HL-60 (cell line): Measurements from ENCODE around the gene PRKAB1.
A peak's percentile ranks its signal among the peaks of the same experiment; 100 is the strongest.

Source experiments
- DNase-seq, 2 experiments: peaks; one replicate each; pipeline ENCODE4 v3.0.0-alpha.2; 2010 to 2020; ENCODE audit warnings: low read depth in 1 of 2, low spot score in 1 of 2
- H3K27ac ChIP-seq: fragments of 250-450 bp; sonication (Bioruptor Pico); replicated peaks from 2 replicates; pipeline ENCODE4 v1.5.1; 2020; ENCODE audit warnings: mild to moderate bottlenecking, moderate library complexity
- H3K27me3 ChIP-seq: fragments of 250-450 bp; sonication (Bioruptor Pico); 2 replicates; pipeline ENCODE4 v1.5.1; 2021; ENCODE audit warnings: mild to moderate bottlenecking, moderate library complexity; ENCODE audit not compliant: insufficient read depth, poor library complexity, severe bottlenecking
- H3K4me3 ChIP-seq: replicated peaks from 2 replicates; pipeline ENCODE4 v1.5.1; 2011; ENCODE audit warnings: mild to moderate bottlenecking, control low read depth, low read length; ENCODE audit not compliant: insufficient read depth
- GABPA ChIP-seq: IDR thresholded peaks from 2 replicates; pipeline ENCODE4 v1.6.1; 2012; ENCODE audit warnings: low read depth
- POLR2AphosphoS5 ChIP-seq: IDR thresholded peaks from 2 replicates; pipeline ENCODE4 v1.6.1; 2012; ENCODE audit warnings: low read depth
- REST ChIP-seq: IDR thresholded peaks from 2 replicates; pipeline ENCODE4 v1.6.1; 2012; ENCODE audit warnings: low read depth; ENCODE audit not compliant: insufficient replicate concordance
- SPI1 ChIP-seq: IDR thresholded peaks from 2 replicates; pipeline ENCODE4 v1.6.1; 2012; ENCODE audit warnings: low read depth, mild to moderate bottlenecking, borderline replicate concordance
- TF ChIP-seq, protein P1 (sequence below): IDR thresholded peaks from one replicate; pipeline ENCODE4 v1.5.1; 2011; ENCODE audit warnings: low read length, control low read depth, inconsistent platforms; ENCODE audit not compliant: insufficient read depth

PRKAB1 gene

GRCh38 chr12:119659289-119659897, 8.5 kb upstream of the PRKAB1 start:
- no peak overlapping the region for H3K4me3 ChIP-seq
- TF ChIP-seq, protein P1, sequence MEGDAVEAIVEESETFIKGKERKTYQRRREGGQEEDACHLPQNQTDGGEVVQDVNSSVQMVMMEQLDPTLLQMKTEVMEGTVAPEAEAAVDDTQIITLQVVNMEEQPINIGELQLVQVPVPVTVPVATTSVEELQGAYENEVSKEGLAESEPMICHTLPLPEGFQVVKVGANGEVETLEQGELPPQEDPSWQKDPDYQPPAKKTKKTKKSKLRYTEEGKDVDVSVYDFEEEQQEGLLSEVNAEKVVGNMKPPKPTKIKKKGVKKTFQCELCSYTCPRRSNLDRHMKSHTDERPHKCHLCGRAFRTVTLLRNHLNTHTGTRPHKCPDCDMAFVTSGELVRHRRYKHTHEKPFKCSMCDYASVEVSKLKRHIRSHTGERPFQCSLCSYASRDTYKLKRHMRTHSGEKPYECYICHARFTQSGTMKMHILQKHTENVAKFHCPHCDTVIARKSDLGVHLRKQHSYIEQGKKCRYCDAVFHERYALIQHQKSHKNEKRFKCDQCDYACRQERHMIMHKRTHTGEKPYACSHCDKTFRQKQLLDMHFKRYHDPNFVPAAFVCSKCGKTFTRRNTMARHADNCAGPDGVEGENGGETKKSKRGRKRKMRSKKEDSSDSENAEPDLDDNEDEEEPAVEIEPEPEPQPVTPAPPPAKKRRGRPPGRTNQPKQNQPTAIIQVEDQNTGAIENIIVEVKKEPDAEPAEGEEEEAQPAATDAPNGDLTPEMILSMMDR: peak; percentile 95
- TF ChIP-seq POLR2AphosphoS5: no peak
- no peak overlapping the region for H3K27ac ChIP-seq
- DNase-seq: peak in 1 of 2 experiments; percentile 33
- no peaks in the 10 kb centered on the region for H3K27me3 ChIP-seq

- Histone ChIP-seq H3K27ac (no peak overlapping the region), H3K27me3 (no peaks in the 10 kb centered on the region), H3K4me3 (no peak overlapping the region)
- no peak for TF ChIP-seq POLR2AphosphoS5
- TF ChIP-seq GABPA: no peak
- no peak for TF ChIP-seq REST
- TF ChIP-seq, protein P1: no peak
- no peak for TF ChIP-seq SPI1
- no peak for DNase-seq
Observed at GRCh38 chr12:119660076-119660475, 7.9 kb upstream of the PRKAB1 start.

- Histone ChIP-seq H3K27me3 (no peaks in the 10 kb centered on the region), H3K27ac (no peak overlapping the region), H3K4me3 (no peak overlapping the region)
- TF ChIP-seq POLR2AphosphoS5 (no peak), REST (no peak), GABPA (no peak), SPI1 (no peak)
- TF ChIP-seq, protein P1: no peak
- DNase-seq: no peak
Observed at GRCh38 chr12:119661882-119662281, 6.1 kb upstream of the PRKAB1 start.

DNA sequence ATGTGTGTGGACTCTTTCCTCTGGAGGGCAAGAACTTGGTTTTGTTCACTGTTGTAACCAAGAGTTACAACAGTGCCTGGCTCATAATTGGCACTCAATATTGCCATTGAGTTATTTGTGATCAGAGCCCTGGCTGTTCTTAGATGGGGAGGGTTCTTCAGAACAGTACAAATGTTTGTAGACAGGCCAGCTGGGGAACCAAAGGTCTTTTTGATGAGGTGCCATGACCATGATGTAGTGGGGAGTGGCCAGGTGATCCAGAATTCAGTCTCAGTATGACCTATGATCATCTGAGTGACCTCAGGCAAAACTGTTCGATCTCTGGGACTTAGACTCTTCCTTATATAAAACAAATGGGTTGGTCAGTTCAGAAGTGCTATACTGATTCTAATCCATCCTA, 3.3 kb upstream of the PRKAB1 start:
- H3K27ac ChIP-seq: no peak overlapping the region
- TF ChIP-seq, protein P1: no peak
- no peak overlapping the region for H3K4me3 ChIP-seq
- no peaks in the 10 kb centered on the region for H3K27me3 ChIP-seq
- DNase-seq: no peak
